Measurements from ENCODE around the gene KIAA0513. TPM values are rescaled to one million over a fixed set of nuclear protein-coding genes. Genes with fewer than 3 reads are reported as not detected.

Gene KIAA0513
- total and polyA plus RNA-seq, 2 donors (not counting 3 experiments of a cell fraction or from before 2014, with no cell fraction given): 1.8 to 4.3 TPM

DNA sequence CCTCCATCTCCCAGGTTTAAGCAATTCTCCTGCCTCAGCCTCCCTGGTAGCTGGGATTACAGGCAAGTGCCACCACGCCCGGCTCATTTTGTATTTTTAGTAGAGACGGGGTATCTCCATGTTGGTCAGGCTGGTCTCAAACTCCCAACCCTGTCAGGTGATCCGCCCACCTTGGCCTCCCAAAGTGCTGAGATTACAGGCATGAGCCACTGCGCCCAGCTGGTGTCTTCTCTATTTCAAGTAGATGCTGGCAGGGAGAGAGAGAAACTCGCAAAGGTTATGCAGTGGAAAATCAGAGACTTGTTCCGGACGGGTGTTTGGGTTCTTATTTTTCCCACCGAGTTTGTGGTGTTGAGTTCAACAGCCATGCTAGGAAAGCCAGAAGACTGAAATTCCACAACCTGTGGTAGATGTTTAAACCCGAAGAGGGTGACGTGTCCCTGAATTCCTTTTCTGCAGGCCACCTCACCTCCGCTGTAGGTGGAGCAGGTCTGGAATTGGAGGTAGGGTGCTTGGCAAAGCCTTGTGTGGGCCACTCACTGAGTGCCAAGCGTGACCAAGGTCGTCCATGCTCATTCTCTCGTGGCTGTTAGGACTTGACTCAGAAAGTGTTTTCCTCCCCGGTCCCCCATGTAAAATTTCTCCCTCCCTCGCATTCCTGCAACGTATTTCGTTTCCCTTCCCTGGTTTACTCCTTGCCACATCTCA, 8.9 kb upstream of the KIAA0513 start:
- no peak for DNase-seq (ENCODE audit: low read depth, low spot score)
- no peak for FAIRE-seq
- ChIA-PET CTCF (no interaction called here), POLR2A (no interaction called here)
- Histone ChIP-seq H3K9me1 (replicated peaks; ENCODE audit: control insufficient read depth, extremely low read depth, insufficient read depth, low read length) (no peaks in the 10 kb centered on the region), H3K79me2 (ENCODE audit: control insufficient read depth, insufficient read depth, low read length) (no peaks in the 10 kb centered on the region), H3K4me1 (ENCODE audit: control insufficient read depth, extremely low read depth, insufficient read depth, low read length) (peaks cover 4% of the 10 kb centered on the region), H3K4me3 (replicated peaks in 1 of 3; ENCODE audit: insufficient read depth in 1 of 3, low read depth in 1 of 3, low read length in 3 of 3) (no peak overlapping the region), H3K9ac (replicated peaks; ENCODE audit: extremely low read depth, insufficient read depth, low read length) (no peak overlapping the region), H4K20me1 (replicated peaks; ENCODE audit: control insufficient read depth, extremely low read depth, insufficient read depth, low read length) (no peaks in the 10 kb centered on the region), H3K36me3 (ENCODE audit: control insufficient read depth in 2 of 2, extremely low read depth in 1 of 2, insufficient read depth in 2 of 2, low read length in 2 of 2) (no peaks in the 10 kb centered on the region), H3K27ac (ENCODE audit: insufficient read depth, low read depth, low read length) (no peak overlapping the region), H3K27me3 (ENCODE audit: control insufficient read depth in 2 of 2, insufficient read depth in 2 of 2, low read length in 2 of 2) (peaks cover 2 to 5% of the 10 kb centered on the region in 2 experiments), H3K4me2 (ENCODE audit: insufficient read depth, low read length) (no peak overlapping the region), H3K9me3 (replicated peaks; ENCODE audit: control insufficient read depth, insufficient read depth, low read length) (no peaks in the 10 kb centered on the region), H2AFZ (ENCODE audit: low read depth, low read length) (no peak overlapping the region)
- TF ChIP-seq POLR2A (IDR thresholded peaks at IDR 0.05; ENCODE audit: low read depth, low read length): no peak
- no peak for TF ChIP-seq GATA2 (IDR thresholded peaks at IDR 0.05; ENCODE audit: insufficient read depth, insufficient read length, low read depth, low read length)
- TF ChIP-seq JUN (IDR thresholded peaks at IDR 0.05; ENCODE audit: borderline replicate concordance, insufficient read depth, insufficient read length, low read depth): no peak
- no peak for TF ChIP-seq EZH2 (IDR thresholded peaks at IDR 0.05; ENCODE audit: borderline replicate concordance, low read depth, low read length, severe bottlenecking)
- TF ChIP-seq, protein P1, sequence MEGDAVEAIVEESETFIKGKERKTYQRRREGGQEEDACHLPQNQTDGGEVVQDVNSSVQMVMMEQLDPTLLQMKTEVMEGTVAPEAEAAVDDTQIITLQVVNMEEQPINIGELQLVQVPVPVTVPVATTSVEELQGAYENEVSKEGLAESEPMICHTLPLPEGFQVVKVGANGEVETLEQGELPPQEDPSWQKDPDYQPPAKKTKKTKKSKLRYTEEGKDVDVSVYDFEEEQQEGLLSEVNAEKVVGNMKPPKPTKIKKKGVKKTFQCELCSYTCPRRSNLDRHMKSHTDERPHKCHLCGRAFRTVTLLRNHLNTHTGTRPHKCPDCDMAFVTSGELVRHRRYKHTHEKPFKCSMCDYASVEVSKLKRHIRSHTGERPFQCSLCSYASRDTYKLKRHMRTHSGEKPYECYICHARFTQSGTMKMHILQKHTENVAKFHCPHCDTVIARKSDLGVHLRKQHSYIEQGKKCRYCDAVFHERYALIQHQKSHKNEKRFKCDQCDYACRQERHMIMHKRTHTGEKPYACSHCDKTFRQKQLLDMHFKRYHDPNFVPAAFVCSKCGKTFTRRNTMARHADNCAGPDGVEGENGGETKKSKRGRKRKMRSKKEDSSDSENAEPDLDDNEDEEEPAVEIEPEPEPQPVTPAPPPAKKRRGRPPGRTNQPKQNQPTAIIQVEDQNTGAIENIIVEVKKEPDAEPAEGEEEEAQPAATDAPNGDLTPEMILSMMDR (IDR thresholded peaks at IDR 0.05; ENCODE audit: extremely low read depth in 1 of 2, insufficient read depth in 1 of 2, low read depth in 1 of 2, low read length in 2 of 2): no peak
- no peak for TF ChIP-seq MYC (IDR thresholded peaks at IDR 0.05; ENCODE audit: low read depth, low read length)
- TF ChIP-seq FOS (IDR thresholded peaks at IDR 0.05; ENCODE audit: borderline replicate concordance, insufficient read depth, low read length): no peak
- TF ChIP-seq, protein P2, sequence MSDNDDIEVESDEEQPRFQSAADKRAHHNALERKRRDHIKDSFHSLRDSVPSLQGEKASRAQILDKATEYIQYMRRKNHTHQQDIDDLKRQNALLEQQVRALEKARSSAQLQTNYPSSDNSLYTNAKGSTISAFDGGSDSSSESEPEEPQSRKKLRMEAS (IDR thresholded peaks at IDR 0.05; ENCODE audit: insufficient read depth, insufficient read length): no peak
- no TSS peak for BruUV-seq (replicated peaks)
- intact Hi-C loops (cut with micrococcal nuclease): no loop called here
- dilution Hi-C loops (cut with MboI; ENCODE audit: extremely low pct_ligation_motif_present, low sequenced_read_pairs): no loop called here

All from endothelial cell of umbilical vein (primary cell).